Measurements from ENCODE around the gene SEC11C.
A peak's percentile ranks its signal among the peaks of the same experiment; 100 is the strongest.

SEC11C gene

DNA sequence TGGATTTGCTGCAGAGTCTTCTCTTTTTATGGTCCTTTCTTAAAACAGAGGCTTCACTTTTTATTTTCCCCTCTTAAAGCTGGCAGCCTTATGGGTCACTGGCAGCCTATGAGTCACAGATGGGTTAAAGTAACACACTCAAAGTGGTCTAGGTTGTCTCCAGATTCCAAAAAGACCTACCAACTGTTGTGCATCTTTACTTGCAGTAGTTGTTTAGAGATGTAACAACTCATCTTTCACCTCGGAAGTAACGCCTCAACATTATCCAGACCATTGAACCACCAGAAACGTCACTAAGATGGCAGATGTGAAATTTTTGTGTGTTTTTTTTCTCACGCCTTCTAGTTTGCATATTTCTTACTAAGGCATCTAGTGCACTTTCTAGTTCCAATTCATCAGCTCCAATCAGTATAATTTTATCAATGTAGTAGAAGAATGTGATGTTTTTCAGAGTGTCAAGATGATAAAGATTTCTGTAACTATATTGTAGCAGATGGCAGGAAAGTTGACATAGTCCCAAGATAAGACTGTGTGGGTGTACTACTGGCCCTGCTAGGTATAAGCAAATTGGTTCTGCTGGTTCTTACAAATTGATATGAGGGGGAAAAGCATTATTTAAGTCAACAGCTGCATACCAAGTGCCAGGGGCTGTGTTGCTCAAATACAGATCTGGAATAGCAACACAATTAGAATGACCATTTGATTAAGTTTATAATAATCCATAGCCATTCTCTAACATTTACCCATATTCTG lies 9.6 kb upstream of the SEC11C start:
- no peak for ATAC-seq
- no peak for TF ChIP-seq ZFP3 (CRISPR knock-in tag; IDR thresholded peaks at IDR 0.05)
- no peak for TF ChIP-seq TOX (CRISPR knock-in tag; IDR thresholded peaks at IDR 0.05; ENCODE audit: borderline replicate concordance)
- TF ChIP-seq PATZ1 (CRISPR knock-in tag; IDR thresholded peaks at IDR 0.05; ENCODE audit: borderline replicate concordance), result no peak
- TF ChIP-seq, protein P1, sequence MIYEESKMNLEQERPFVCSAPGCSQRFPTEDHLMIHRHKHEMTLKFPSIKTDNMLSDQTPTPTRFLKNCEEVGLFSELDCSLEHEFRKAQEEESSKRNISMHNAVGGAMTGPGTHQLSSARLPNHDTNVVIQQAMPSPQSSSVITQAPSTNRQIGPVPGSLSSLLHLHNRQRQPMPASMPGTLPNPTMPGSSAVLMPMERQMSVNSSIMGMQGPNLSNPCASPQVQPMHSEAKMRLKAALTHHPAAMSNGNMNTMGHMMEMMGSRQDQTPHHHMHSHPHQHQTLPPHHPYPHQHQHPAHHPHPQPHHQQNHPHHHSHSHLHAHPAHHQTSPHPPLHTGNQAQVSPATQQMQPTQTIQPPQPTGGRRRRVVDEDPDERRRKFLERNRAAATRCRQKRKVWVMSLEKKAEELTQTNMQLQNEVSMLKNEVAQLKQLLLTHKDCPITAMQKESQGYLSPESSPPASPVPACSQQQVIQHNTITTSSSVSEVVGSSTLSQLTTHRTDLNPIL (CRISPR knock-in tag; IDR thresholded peaks at IDR 0.05; ENCODE audit: low read depth), result no peak
- no peak for TF ChIP-seq TSHZ2 (CRISPR knock-in tag; IDR thresholded peaks at IDR 0.05)

- no peak for ATAC-seq
- TF ChIP-seq ARNTL (CRISPR knock-in tag; IDR thresholded peaks at IDR 0.05; ENCODE audit: borderline replicate concordance, low read depth), result no peak
- no peak for TF ChIP-seq RARB (CRISPR knock-in tag; IDR thresholded peaks at IDR 0.05)
These were observed 6.7 kb upstream of the SEC11C start for GRCh38 chr18:59132810-59133465.

DNA sequence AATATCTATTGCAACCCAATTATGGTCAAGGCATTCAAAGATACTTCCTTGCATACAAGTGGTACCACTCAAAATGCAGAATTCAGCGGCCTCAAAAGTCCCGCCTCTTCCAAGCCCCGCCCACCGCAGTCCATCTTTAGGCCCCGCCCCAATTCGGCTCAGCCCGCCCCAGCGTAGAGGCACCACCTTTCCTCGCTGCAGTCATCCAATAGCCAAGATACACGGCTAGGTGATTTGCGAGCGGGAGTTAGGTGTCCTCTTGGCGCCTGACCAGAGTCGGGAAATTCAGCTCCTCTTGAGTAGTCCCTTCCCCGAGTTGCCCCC lies 431 bp upstream of the SEC11C start:
- ATAC-seq, result peak; percentile 91
- TF ChIP-seq PATZ1 (CRISPR knock-in tag; IDR thresholded peaks at IDR 0.05; ENCODE audit: borderline replicate concordance) (no peak), TOX (CRISPR knock-in tag; IDR thresholded peaks at IDR 0.05; ENCODE audit: borderline replicate concordance) (no peak), ZNF8 (CRISPR knock-in tag; IDR thresholded peaks at IDR 0.05) (no peak), SNAI2 (CRISPR knock-in tag; IDR thresholded peaks at IDR 0.05) (no peak), OSR1 (CRISPR knock-in tag; IDR thresholded peaks at IDR 0.05) (no peak), ZC3H10 (CRISPR knock-in tag; IDR thresholded peaks at IDR 0.05) (no peak), TCF4 (CRISPR knock-in tag; IDR thresholded peaks at IDR 0.05; ENCODE audit: borderline replicate concordance) (no peak)
- TF ChIP-seq, protein P1 (CRISPR knock-in tag; IDR thresholded peaks at IDR 0.05; ENCODE audit: low read depth), result no peak

DNA sequence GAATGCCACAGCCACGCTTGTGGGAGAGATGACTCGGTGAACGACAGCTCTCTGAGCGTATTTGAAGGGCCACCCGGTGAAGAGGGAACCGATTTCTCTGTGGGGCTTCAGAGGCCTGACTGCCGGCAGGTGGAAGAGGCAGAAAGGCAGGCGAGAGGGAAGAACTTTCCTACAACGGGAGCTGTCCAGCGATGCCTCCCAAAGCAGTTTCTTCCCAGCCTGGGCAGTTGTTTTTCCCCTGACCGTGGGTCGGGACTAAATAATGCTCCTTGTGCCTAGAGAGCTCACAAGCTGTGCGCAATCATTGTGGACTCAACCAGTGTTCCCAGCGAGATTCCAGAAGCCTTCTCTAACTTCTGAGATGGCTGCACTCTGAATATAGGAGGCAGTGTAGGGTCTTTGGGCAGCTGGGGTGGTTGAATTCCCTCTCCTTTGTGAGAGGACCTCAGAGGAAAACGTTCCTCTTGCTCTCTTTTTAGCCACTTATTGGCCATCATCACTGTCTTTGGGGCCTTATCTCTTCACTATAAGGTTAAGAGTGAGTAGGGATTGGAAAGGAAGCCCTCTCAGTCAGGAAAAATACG lies 710 bp downstream of the SEC11C start:
- ATAC-seq, result peak; percentile 65
- peak; percentile 39; the same call in 1 of the 2 replicates for TF ChIP-seq SNAI2 (CRISPR knock-in tag; IDR thresholded peaks at IDR 0.05)
- no peak for TF ChIP-seq TOX (CRISPR knock-in tag; IDR thresholded peaks at IDR 0.05; ENCODE audit: borderline replicate concordance)
- TF ChIP-seq ZNF565 (CRISPR knock-in tag; conservative IDR thresholded peaks at IDR 0.05; ENCODE audit: low read depth), result no peak
- no peak for TF ChIP-seq ARNTL (CRISPR knock-in tag; IDR thresholded peaks at IDR 0.05; ENCODE audit: borderline replicate concordance, low read depth)
- no peak for TF ChIP-seq PATZ1 (CRISPR knock-in tag; IDR thresholded peaks at IDR 0.05; ENCODE audit: borderline replicate concordance)
- TF ChIP-seq TSHZ2 (CRISPR knock-in tag; IDR thresholded peaks at IDR 0.05), result no peak
